Measurements from ENCODE around the gene PPM1H. TPM values are rescaled to one million over a fixed set of nuclear protein-coding genes. Genes with fewer than 3 reads are reported as not detected.

PPM1H gene
- total RNA-seq, 1 donor from 2014 or later = 6.3 TPM

GRCh38 chr12:62763861-62764645 lies 170.9 kb downstream of the PPM1H start:
- Mint-ChIP-seq H3K4me3 (ENCODE audit: unreplicated experiment) (no peak overlapping the region), H3K36me3 (ENCODE audit: unreplicated experiment) (peaks cover 10% of the 10 kb centered on the region), H3K9me3 (ENCODE audit: unreplicated experiment) (peaks cover 7% of the 10 kb centered on the region), H3K4me1 (ENCODE audit: low read depth, unreplicated experiment) (peaks cover 4% of the 10 kb centered on the region), H3K27me3 (ENCODE audit: unreplicated experiment) (no peaks in the 10 kb centered on the region), H3K27ac (ENCODE audit: unreplicated experiment) (no peak overlapping the region)
- no peak for TF ChIP-seq CTCF (IDR thresholded peaks at IDR 0.05; ENCODE audit: partially characterized antibody, unreplicated experiment)
- DNase-seq = no peak

- Mint-ChIP-seq H3K27ac (ENCODE audit: unreplicated experiment) (no peak overlapping the region), H3K27me3 (ENCODE audit: unreplicated experiment) (no peaks in the 10 kb centered on the region), H3K4me3 (ENCODE audit: unreplicated experiment) (no peak overlapping the region), H3K4me1 (ENCODE audit: low read depth, unreplicated experiment) (peaks cover 4% of the 10 kb centered on the region), H3K36me3 (ENCODE audit: unreplicated experiment) (peaks cover 12% of the 10 kb centered on the region), H3K9me3 (ENCODE audit: unreplicated experiment) (peaks cover 7% of the 10 kb centered on the region)
- DNase-seq = no peak
- no peak for TF ChIP-seq CTCF (IDR thresholded peaks at IDR 0.05; ENCODE audit: partially characterized antibody, unreplicated experiment)
Measured at GRCh38 chr12:62763312-62763711, 171.6 kb downstream of the PPM1H start.

- no peak for DNase-seq
- peaks cover 7% of the 10 kb centered on the region for H3K9me3 Mint-ChIP-seq (ENCODE audit: unreplicated experiment)
- peaks cover 12% of the 10 kb centered on the region for H3K36me3 Mint-ChIP-seq (ENCODE audit: unreplicated experiment)
- TF ChIP-seq CTCF (IDR thresholded peaks at IDR 0.05; ENCODE audit: partially characterized antibody, unreplicated experiment) = no peak
- no peak overlapping the region for H3K4me3 Mint-ChIP-seq (ENCODE audit: unreplicated experiment)
- no peak overlapping the region for H3K27ac Mint-ChIP-seq (ENCODE audit: unreplicated experiment)
- H3K4me1 Mint-ChIP-seq (ENCODE audit: low read depth, unreplicated experiment) = peaks cover 4% of the 10 kb centered on the region
- H3K27me3 Mint-ChIP-seq (ENCODE audit: unreplicated experiment) = no peaks in the 10 kb centered on the region
Measured at GRCh38 chr12:62762645-62763044, 172.3 kb downstream of the PPM1H start.

- Mint-ChIP-seq H3K27ac (ENCODE audit: unreplicated experiment) (no peak overlapping the region), H3K36me3 (ENCODE audit: unreplicated experiment) (peaks cover 12% of the 10 kb centered on the region), H3K4me1 (ENCODE audit: low read depth, unreplicated experiment) (peaks cover 4% of the 10 kb centered on the region)
Measured at GRCh38 chr12:62761658-62762057, 173.3 kb downstream of the PPM1H start.

More at GRCh38 chr12:62761658-62762057, 173.3 kb downstream of the PPM1H start:
- Mint-ChIP-seq H3K27me3 (ENCODE audit: unreplicated experiment) (no peaks in the 10 kb centered on the region), H3K4me3 (ENCODE audit: unreplicated experiment) (no peak overlapping the region), H3K9me3 (ENCODE audit: unreplicated experiment) (peaks cover 7% of the 10 kb centered on the region)
- TF ChIP-seq CTCF (IDR thresholded peaks at IDR 0.05; ENCODE audit: partially characterized antibody, unreplicated experiment) = no peak
- DNase-seq = no peak
